ENCODE data around the gene MTARC1.

Gene MTARC1

DNA sequence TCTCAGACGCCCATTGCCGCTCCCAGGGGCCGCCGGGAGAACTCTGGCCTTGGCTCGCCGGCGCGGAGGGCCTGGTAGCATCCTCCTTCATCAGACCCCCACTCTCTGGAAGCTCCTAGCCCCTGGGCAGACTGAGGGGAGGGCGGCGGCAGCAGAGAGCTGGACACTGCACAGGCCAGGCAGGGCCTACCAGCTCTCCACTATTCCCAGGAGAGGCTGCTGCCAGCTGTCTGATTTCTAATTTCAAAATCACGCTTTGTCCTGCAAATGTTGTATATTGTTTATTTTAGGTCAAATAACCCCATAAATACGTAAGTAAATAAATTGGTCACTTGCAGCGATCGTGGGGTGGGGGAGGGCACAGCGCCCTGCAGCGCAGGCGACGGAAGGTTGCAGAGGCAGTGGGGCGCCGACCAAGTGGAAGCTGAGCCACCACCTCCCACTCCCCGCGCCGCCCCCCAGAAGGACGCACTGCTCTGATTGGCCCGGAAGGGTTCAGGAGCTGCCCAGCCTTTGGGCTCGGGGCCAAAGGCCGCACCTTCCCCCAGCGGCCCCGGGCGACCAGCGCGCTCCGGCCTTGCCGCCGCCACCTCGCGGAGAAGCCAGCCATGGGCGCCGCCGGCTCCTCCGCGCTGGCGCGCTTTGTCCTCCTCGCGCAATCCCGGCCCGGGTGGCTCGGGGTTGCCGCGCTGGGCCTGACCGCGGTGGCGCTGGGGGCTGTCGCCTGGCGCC, at the start of gene MTARC1:
MTARC1 (plus strand) TSS at position 577 of the 732 bp plus-strand sequence; CDS start at position 609, 32 bp downstream.
- DNase-seq (ENCODE audit: low spot score): peak; percentile 41

DNA sequence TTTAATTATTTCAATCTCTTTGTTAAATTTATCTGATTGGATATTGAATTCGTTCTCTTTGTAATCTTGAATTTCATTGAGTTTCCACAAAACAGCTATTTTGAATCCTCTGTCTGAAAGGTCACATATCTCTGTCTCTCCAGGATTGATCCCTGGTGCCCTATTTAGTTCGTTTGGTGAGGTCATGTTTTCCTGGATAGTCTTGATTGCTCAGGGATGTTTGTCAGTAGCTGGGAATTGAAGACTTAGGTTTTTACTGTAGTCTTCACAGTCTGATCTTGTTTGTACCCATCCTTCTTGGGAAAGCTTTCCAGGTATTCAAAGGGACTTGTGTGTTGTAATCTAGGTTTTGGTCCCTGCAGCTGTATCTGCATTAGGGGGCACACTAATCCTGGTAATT, 45.4 kb upstream of the MTARC1 start:
- DNase-seq (ENCODE audit: low spot score): no peak

DNA sequence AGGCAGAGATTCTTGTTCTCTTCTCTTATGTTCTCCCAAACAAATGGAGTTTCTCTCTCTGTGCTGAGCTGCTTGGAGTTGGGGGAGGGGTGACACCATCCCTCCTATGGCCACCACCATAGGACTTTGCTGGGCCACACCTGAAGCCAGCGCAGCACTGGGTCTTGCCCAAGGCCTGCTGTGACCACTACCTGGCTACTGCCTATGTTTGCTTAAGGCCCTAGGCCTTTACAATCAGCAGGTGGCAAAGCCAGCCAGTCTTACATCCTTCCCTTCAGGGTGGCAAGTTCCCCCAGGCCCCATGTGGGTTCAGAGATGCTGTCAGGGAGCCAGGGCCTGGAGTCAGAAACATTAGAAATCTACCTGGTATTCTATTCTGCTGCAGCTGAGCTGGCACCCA, 44.9 kb upstream of the MTARC1 start:
- no peak for DNase-seq (ENCODE audit: low spot score)

DNA sequence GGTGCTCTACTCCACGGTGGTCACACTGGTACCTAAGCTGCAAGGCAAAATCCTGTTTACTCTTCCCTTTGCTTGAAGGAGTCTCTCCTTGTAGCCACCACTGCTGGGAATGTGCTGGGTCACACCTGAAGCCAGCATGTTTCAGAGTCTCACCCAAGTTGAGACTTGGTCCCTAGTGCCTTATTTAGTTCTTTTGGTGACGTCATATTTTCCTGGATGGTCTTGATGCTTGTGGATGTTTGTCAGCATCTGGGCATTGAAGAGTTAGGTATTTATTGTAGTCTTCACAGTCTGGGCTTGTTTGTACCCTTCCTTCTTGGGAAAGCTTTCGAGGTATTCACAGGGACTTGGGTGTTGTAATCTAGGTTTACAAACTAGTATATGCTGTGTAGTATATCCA, 44.2 kb upstream of the MTARC1 start:
- no peak for DNase-seq (ENCODE audit: low spot score)

DNA sequence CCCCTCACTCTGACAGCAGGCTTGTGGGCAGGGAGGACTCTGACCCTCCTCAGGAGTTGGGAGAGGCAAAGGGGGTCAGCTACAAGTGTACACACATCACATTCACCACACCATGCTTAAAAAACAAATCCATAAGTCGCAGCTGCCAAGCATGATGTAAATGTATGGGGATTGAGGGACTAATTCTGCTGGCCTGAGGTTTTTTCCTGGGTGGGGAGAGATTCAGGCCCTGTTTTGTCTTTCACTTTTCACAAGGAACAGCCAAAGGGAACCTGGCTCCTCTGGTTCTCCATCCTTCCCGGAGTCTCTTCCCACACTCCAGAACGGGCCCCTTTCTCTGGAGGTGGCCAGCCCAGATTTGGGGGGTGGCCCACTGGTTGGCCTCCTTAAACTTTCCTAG, 39.9 kb upstream of the MTARC1 start:
- no peak for DNase-seq (ENCODE audit: low spot score)

DNA sequence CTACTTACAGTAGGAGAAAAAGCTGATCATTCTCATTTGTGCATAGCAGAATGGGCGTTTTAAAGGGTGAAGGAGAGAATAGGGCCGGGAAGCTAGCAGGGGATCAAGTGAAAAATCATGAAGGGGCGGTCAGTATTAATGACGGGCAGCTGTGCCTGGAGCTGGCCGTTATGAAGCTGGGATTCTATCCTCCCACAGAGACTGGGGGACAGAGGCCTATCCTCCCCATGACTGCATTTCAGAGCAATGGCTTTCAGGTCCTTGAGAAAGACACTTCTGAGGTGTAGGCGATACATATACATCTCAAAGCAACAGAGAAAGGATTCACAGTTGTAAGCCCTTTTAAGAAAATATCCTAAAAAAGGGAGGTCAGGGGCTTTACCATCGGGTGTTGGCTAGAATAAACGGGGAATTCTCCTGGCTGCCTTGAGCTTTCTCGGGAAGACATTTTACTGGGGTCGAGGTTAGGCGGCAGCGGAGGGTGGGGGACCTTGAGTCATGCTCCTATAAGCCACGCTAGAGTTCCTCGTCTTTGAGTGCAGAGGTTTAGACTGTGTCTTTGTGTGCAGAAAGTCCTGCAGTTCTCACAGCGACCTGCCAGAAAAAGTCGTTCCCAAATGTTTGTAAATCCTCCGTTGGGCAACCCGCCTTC, 39.1 kb upstream of the MTARC1 start:
- DNase-seq (ENCODE audit: low spot score): no peak

DNA sequence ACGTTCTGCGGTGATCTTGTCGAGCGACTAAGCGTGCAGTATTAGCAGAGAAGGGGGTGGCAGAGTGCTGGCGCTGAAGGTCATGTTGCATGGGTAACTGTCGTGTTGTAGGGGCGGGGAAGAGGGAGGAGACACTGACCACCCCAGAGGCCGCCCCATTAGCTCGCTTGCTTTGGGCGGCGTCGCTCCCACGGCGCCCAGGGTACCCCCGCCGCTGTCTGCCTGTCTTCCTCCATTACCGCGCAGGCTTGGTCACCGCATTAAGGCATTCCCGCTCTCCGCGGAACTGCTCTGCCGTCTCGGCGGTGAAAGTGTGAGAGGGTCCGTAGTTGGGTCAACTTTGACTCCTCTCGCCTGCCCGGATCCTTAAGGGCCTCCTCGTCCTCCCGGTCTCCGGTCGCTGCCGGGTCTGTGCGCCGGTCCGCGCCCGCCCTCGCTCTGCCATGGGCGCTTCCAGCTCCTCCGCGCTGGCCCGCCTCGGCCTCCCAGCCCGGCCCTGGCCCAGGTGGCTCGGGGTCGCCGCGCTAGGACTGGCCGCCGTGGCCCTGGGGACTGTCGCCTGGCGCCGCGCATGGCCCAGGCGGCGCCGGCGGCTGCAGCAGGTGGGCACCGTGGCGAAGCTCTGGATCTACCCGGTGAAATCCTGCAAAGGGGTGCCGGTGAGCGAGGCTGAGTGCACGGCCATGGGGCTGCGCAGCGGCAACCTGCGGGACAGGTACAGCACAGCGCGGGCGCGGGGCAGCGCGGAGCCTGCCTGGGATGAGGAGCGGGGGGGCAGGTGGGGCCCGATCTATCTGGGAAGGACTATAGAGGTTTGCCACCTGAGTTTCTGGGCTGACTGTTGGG, 38.4 kb upstream of the MTARC1 start, which contains the start of gene MTARC2:
MTARC2 (plus strand) TSS at position 234 of the 846 bp plus-strand sequence; CDS start at position 444, 210 bp downstream.
- peak; percentile 29 for DNase-seq (ENCODE audit: low spot score)

DNA sequence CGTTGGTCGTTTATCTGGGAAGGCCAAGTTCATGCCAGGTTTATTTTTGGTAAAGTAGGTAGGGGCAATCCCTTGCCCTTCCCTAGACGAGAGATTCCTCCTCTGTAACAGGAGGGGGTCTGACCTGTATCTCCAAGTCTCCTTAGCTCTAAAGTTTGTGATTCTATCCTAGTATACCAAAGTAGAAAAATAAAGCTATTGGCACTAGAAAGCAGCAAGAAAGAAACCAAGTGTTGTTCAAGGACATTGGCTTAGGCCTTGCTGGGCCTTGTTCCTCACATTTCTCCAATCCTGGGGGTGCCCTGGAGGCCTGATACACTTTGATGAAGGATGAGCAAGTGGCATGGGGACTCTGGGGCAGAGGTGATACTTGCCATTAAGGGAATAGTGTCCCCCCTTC, 37.8 kb upstream of the MTARC1 start:
- no peak for DNase-seq (ENCODE audit: low spot score)

DNA sequence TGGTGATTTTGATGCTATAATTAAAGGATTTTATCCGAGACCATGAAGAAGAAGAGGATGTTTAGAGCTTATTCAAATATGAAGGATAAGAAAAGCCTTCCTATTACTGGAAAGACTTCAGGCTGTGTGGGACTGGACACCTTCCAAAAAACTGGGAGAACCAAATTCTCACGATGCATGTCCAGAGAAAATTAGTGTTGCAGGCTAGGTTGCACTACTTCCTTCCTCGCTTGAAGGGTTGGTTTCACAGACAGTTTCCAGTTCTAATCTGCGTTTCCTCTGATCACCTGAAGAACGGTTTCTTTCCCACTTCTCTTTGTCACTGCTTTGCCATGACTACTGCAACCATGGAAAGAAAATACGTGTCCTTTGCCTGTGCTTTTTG, 36.6 kb upstream of the MTARC1 start:
- no peak for DNase-seq (ENCODE audit: low spot score)

DNA sequence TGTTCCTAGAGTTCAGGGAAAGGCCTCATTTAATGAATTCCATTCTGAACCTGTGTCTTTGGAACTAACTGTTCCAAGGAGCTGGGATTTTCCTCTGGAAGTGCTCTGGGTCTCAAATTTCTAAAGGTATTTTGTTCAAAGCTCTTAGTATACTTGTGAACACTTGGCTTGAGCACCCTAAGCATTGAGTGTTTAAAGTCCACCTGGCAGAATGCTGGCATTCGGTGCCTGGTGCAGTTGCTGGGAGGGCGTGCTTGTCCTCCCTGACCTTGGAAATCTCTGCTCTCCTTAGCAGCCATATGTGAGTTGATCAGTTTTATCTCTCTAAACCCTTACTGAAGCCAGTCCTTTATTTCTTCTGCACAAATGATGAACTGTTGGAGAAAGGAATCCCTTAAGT, 35.6 kb upstream of the MTARC1 start:
- DNase-seq (ENCODE audit: low spot score): no peak

DNA sequence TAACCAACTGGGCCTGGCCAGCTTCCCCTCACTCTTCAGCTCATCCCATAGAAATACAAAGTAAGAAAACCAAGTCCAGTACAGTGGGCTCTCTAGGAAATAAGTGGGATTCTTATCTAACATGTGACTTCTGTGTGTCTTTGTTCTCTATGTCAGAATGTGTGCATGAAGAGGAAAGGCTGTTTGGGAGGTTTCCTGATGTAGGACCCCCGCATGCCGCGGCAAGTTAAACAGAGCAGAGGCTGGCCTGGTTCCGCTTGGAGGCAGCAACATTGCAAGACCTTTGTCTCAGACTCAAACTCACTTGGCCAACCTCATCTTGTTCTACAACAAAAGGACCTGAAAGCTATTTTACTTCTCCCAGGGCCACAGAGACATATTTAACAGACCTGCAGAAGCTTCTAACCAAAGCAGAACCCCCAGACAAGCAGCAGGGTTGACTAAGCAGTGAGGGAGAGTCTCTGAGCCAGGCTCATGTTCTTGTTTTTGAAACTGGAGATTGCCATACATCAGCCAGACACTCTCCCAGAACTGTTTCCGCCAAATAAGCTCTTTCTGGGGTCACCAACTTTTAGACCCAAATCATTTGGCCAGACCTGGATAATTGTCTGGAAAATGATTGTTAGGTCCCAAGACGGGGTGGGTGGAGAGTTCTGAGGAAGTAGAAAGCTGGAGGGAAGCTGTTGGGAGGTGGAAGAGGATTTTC, 32.3 kb upstream of the MTARC1 start:
- DNase-seq (ENCODE audit: low spot score): no peak

DNA sequence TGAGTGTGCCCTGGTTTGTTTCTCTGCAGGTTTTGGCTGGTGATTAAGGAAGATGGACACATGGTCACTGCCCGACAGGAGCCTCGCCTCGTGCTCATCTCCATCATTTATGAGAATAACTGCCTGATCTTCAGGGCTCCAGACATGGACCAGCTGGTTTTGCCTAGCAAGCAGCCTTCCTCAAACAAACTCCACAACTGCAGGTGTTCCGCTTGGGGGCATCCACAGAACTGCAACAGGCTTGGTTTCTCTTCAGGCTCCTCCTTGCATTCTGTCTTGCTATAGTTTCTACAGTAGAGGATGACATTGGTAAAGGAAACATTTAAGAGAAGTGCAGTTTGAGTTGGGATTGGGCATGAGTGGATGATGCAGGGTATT, 31.8 kb upstream of the MTARC1 start:
- DNase-seq (ENCODE audit: low spot score): no peak

DNA sequence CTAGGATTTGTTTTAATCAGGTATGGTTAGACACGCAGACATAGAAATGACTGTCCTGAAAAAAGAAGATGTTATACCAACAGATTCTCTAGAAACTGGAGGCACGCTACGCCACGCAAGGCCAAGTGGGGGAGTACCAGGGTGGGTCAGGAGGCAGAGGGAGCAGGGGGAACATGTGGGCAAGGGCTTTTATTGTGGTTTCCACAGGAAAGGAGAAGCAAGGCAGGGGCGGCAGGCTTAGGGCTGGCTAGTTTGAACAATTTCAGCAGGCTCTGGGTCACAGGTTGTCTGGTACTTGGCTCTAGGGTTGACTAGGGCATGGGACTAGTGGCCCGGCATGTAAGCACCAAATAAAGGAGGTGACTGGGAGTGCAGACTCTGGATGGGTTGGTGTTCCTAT, 31.4 kb upstream of the MTARC1 start:
- DNase-seq (ENCODE audit: low spot score): no peak

DNA sequence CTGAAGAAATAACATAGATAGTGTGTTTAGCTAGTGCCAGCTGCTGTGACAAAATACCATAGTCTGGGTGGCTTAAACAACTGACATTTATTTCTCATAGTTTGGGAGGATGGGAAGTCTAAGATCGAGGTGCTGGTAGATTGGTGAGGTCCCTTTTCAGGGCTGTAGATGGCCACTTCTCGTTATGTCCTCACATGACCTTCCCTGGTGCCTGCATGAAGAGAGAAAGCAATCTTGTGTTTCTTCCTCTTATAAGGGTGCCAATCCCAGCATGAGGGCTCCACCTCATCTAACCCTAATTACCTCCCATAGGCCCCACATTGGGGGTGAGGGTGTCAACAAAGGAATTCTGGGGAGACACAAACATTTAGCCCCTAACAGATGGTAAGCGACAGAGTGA, 29.3 kb upstream of the MTARC1 start:
- DNase-seq (ENCODE audit: low spot score): no peak

DNA sequence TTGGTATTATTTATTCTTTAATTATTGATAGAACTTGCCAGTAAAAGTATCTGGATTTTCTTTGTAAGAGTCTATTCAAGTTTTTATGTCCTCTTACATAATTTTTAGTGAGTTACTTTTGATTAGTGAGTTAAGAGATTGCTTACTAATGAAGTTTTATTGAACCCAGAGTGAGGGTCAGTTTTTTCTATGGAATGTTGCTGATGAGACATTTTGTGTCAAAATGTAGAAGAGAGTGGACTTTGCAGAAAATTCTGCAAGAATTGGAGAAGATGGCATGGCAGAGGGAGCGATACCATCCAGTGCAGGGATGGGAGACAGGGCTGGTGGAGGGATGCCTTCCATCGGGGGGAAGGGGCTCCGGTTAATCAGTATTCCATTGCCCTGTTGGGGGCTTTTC, 27.6 kb upstream of the MTARC1 start:
- DNase-seq (ENCODE audit: low spot score): no peak

DNA sequence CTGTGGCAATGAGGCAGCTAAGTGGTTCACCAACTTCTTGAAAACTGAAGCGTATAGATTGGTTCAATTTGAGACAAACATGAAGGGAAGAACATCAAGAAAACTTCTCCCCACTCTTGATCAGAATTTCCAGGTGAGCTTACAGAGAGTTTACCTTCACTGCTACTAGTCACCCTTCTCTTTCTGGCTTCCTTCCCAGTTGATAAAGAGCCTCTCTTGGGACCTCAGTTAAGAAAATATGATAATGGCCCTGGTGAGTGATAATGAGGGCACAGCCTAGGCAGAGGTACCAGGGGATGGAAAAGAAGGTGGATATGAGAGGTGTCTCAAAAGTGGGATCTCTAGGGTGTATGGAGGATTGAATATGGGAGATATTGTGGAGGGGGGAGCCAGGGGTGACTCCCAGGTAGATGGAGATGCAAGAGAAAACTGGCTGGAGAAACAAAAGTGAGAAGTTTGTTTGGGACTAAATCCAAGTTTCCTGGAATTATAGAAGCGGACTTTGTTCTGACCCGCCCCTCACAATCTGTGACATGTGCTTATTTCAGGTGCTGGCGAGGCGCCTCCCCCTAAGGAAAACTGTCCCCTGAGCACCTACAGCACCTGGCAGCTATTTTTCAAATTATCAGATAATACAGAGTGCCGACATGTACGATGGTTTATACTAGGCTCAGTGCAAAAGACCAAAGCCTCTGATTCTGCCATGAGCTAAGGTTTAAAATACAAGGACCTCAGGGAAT, 24.9 kb upstream of the MTARC1 start:
- DNase-seq (ENCODE audit: low spot score): no peak

DNA sequence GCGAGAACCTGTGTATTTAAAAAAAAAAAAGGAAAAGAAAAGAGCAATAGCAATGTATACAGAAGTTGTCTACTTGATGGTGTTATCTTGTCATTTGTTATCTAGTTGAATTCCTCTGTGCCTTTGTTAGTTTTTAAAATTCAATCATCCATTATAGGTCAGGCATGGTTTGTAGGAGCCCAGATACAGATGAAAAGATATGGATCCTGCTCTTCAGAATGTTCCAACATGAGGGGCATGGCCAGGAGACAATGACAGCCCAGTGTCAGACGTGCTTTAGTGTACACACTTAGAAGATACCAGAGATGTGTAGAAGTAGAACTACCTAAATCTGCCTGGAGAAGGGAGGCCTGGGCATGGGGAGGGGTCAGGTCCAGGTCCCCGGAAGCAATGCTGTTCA, 22.0 kb upstream of the MTARC1 start:
- DNase-seq (ENCODE audit: low spot score): no peak

DNA sequence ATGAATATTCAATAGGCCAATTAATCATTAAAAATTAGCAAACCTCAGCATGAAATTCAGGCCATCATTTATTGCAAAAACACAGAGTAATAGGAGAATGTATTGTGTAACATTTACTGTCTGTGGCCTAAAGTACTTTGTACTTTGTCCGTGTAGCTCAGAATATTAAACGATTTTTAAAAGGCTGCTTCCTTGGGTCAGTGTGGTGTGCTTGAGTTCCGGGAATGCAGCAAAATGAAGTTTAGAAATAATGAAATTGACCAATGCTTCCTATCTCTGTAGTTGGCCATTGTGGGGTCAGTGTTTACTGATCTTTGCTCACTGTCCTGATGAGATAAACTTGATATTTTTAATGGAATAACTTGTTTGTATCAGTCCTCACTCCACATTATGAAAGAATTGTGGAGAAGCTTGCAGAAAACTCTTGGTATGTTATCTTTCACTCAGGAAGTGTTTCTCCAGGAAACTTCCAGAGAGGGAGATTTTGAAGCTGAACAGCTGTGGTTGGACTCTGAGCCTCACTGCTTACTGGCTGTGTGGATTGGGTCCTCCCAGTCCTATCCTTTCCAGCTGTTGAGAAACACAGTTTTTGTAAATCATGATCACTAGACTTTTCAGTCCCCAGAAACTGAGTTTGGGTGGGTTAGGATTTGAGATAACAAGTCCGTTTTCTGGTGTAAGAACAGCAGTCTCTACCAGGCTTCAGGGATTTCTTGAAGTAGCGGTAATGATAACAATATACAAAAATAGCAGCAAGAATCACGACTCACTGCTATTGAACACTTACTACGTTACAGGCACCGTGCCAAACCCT, 19.2 kb upstream of the MTARC1 start:
- no peak for DNase-seq (ENCODE audit: low spot score)

DNA sequence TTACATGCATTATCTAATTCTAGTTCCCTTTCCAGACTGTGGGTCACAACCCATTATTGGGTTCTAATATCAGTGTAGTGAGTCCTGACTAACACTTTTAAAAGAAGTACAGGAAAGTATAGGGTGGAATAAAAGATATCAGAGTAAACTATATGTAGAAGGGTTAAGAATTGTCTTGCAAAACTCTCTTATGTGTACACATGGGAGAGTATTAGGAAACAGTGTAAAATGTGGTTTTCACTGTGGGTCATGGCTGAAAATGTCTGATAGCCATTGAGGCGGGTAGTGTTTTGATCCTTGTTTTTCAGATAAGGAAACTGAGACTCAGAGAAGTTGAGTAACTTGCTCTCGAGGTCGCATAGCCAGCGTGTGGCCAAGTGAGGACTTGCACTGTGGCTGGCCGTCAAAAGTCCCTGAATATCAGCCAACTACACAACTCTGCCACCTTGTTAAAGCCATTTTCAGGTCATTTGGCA, 18.5 kb upstream of the MTARC1 start:
- DNase-seq (ENCODE audit: low spot score): no peak

DNA sequence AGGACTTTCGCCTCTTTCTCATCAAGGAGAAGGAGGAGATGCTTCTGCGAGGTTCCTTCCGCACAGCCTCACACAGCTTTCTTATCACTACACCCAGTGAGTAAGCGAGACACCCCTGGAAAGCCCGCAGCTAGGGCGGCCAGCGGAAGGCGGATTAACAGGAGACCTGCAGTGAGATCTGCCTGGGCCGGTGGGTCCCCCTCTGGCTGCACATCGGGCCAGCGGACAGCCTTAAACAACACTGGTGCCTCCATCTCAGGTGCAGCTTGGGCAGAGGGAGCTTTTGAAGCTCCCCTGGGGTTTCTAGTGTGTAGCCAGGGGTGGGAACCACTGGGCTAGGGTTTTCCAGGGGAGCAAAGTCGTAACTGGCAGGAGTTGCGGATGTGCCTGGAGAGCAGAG, 17.5 kb upstream of the MTARC1 start:
- no peak for DNase-seq (ENCODE audit: low spot score)

Measured in globus pallidus (tissue), 1 donor.